H9 (cell line): Measurements from ENCODE around the gene SHOC1. TPM values are rescaled to one million over a fixed set of nuclear protein-coding genes. Genes with fewer than 3 reads are reported as not detected.

Experiments
- DNase-seq: peaks from one replicate; pipeline ENCODE4 v3.0.0-alpha.2; 2017
- H2AFZ ChIP-seq: one replicate; pipeline ENCODE4 v1.6.1; 2013; ENCODE audit warnings: mild to moderate bottlenecking, low read length, control low read depth, moderate library complexity
- H2AK5ac ChIP-seq: 2 replicates; pipeline ENCODE4 v1.6.1; 2013; ENCODE audit warnings: low read length, control low read depth, mixed read lengths; ENCODE audit not compliant: insufficient read length
- H2BK120ac ChIP-seq: one replicate; pipeline ENCODE4 v1.6.1; 2013; ENCODE audit warnings: low read depth, mild to moderate bottlenecking, low read length, control low read depth, inconsistent platforms; ENCODE audit not compliant: poor library complexity, severe bottlenecking
- H2BK12ac ChIP-seq: 2 replicates; pipeline ENCODE4 v1.6.1; 2013; ENCODE audit warnings: low read length, control low read depth, mixed read lengths, low read depth; ENCODE audit not compliant: insufficient read length
- H2BK15ac ChIP-seq: 2 replicates; pipeline ENCODE4 v1.6.1; 2013; ENCODE audit warnings: low read depth, low read length, control low read depth
- H2BK20ac ChIP-seq: one replicate; pipeline ENCODE4 v1.6.1; 2013; ENCODE audit warnings: low read depth, mild to moderate bottlenecking, low read length, control low read depth, inconsistent platforms; ENCODE audit not compliant: poor library complexity, severe bottlenecking
- H2BK5ac ChIP-seq: 2 replicates; pipeline ENCODE4 v1.6.1; 2013; ENCODE audit warnings: low read length, control low read depth, mixed read lengths; ENCODE audit not compliant: insufficient read length
- H3K14ac ChIP-seq: 2 replicates; pipeline ENCODE4 v1.6.1; 2013; ENCODE audit warnings: low read length, control low read depth; ENCODE audit not compliant: insufficient read depth
- H3K18ac ChIP-seq: 2 replicates; pipeline ENCODE4 v1.6.1; 2013; ENCODE audit warnings: low read depth, mild to moderate bottlenecking, mixed read lengths, low read length, control low read depth; ENCODE audit not compliant: insufficient read length
- H3K23ac ChIP-seq: 2 replicates; pipeline ENCODE4 v1.6.1; 2013; ENCODE audit warnings: low read length, control low read depth, mixed read lengths, low read depth; ENCODE audit not compliant: insufficient read length
- H3K23me2 ChIP-seq: 2 replicates; pipeline ENCODE4 v1.6.1; 2013; ENCODE audit warnings: low read depth, mild to moderate bottlenecking, mixed read lengths, low read length, control low read depth; ENCODE audit not compliant: insufficient read length, poor library complexity, severe bottlenecking
- H3K27ac ChIP-seq: 2 replicates; pipeline ENCODE4 v1.5.1; 2013; ENCODE audit warnings: low read length, control low read depth, mixed read lengths, low read depth; ENCODE audit not compliant: insufficient read length
- H3K27me3 ChIP-seq: 2 replicates; pipeline ENCODE4 v1.6.1; 2013; ENCODE audit warnings: low read length, control low read depth, inconsistent platforms; ENCODE audit not compliant: insufficient read depth
- H3K4ac ChIP-seq: 2 replicates; pipeline ENCODE4 v1.6.1; 2013; ENCODE audit warnings: low read depth, mild to moderate bottlenecking, control low read depth, inconsistent platforms, low read length, moderate library complexity
- H3K4me1 ChIP-seq: 2 replicates; pipeline ENCODE4 v1.6.1; 2013; ENCODE audit warnings: low read length, control low read depth, inconsistent platforms; ENCODE audit not compliant: insufficient read depth
- H3K4me2 ChIP-seq: 2 replicates; pipeline ENCODE4 v1.6.1; 2013; ENCODE audit warnings: low read length, control low read depth, mixed read lengths; ENCODE audit not compliant: insufficient read length, insufficient read depth
- H3K56ac ChIP-seq: 2 replicates; pipeline ENCODE4 v1.6.1; 2013; ENCODE audit warnings: low read depth, mild to moderate bottlenecking, mixed read lengths, low read length, control low read depth; ENCODE audit not compliant: insufficient read length
- H3K79me1 ChIP-seq: 2 replicates; pipeline ENCODE4 v1.6.1; 2013; ENCODE audit warnings: low read depth, mild to moderate bottlenecking, moderate library complexity, low read length, control low read depth, inconsistent platforms; ENCODE audit not compliant: insufficient read depth, poor library complexity, severe bottlenecking
- H3K79me2 ChIP-seq: 2 replicates; pipeline ENCODE4 v1.6.1; 2013; ENCODE audit warnings: low read length, control low read depth, inconsistent platforms; ENCODE audit not compliant: insufficient read depth
- H3K9ac ChIP-seq: 2 replicates; pipeline ENCODE4 v1.6.1; 2013; ENCODE audit warnings: low read length, control low read depth, mixed read lengths; ENCODE audit not compliant: insufficient read length; ENCODE audit errors: extremely low read depth
- H3K9me3 ChIP-seq: one replicate; pipeline ENCODE4 v1.6.1; 2013; ENCODE audit warnings: low read depth, low read length, inconsistent platforms; ENCODE audit not compliant: control insufficient read depth
- H3T11ph ChIP-seq: one replicate; pipeline ENCODE4 v1.6.1; 2013; ENCODE audit warnings: mild to moderate bottlenecking, low read length, control low read depth, inconsistent platforms
- H4K20me1 ChIP-seq: one replicate; pipeline ENCODE4 v1.6.1; 2013; ENCODE audit not compliant: control insufficient read depth, insufficient read length, insufficient read depth
- H4K5ac ChIP-seq: 2 replicates; pipeline ENCODE4 v1.6.1; 2013; ENCODE audit warnings: low read depth, mild to moderate bottlenecking, mixed read lengths, low read length, control low read depth; ENCODE audit not compliant: insufficient read length
- H4K8ac ChIP-seq: replicated peaks from 2 replicates; pipeline ENCODE4 v1.6.1; 2013; ENCODE audit warnings: low read length, control low read depth, mixed read lengths, low read depth; ENCODE audit not compliant: insufficient read length
- H4K91ac ChIP-seq: 2 replicates; pipeline ENCODE4 v1.6.1; 2013; ENCODE audit warnings: low read depth, mild to moderate bottlenecking, moderate library complexity, mixed read lengths, low read length, control low read depth; ENCODE audit not compliant: insufficient read length
- H3K27ac Mint-ChIP-seq, 3 experiments: 2 replicates in 2 of 3; 3 replicates in 1 of 3; pipeline ENCODE4 v1.8.0; 2020 to 2021; ENCODE audit warnings: mixed read lengths in 3 of 3, mild to moderate bottlenecking in 1 of 3, moderate library complexity in 1 of 3
- H3K27me3 Mint-ChIP-seq: 2 replicates; pipeline ENCODE4 v1.8.0; 2021; ENCODE audit warnings: low read depth, mild to moderate bottlenecking, moderate library complexity, mixed read lengths
- H3K36me3 Mint-ChIP-seq, 3 experiments: 2 replicates in 2 of 3; 3 replicates in 1 of 3; pipeline ENCODE4 v1.8.0; 2020 to 2021; ENCODE audit warnings: low read depth in 3 of 3, mixed read lengths in 3 of 3; ENCODE audit not compliant: insufficient read depth in 1 of 3
- H3K4me1 Mint-ChIP-seq, 2 experiments: 2 replicates each; pipeline ENCODE4 v1.8.0; 2020; ENCODE audit warnings: mixed read lengths in 2 of 2
- H3K4me3 Mint-ChIP-seq, 2 experiments: 2 replicates in 1 of 2; 3 replicates in 1 of 2; pipeline ENCODE4 v1.8.0; 2020 to 2021; ENCODE audit warnings: mild to moderate bottlenecking in 2 of 2, mixed read lengths in 2 of 2, moderate library complexity in 1 of 2
- H3K9me3 Mint-ChIP-seq, 2 experiments: 2 replicates in 1 of 2; 3 replicates in 1 of 2; pipeline ENCODE4 v1.8.0; 2020; ENCODE audit warnings: mild to moderate bottlenecking in 2 of 2, mixed read lengths in 2 of 2, moderate library complexity in 1 of 2
- CTCF ChIP-seq: fragments of 200-600 bp; sonication (generic); conservative IDR thresholded peaks from 3 replicates; pipeline ENCODE4 v1.8.0; 2021; ENCODE audit warnings: antibody characterized with exemption, mild to moderate bottlenecking
- WGBS: extraction: QIAGEN DNeasy Blood & Tissue Kit; methylation state at CpG from one replicate; pipeline ENCODE4 v1.1.7; 2013; ENCODE audit warnings: missing lambda C conversion rate, low lambda C conversion rate, mixed read lengths; ENCODE audit not compliant: insufficient read length; ENCODE audit errors: extremely low coverage; 5-methylcytosine and 5-hydroxymethylcytosine counted together
- total RNA-seq: library from RNA; stranded (reverse); gene quantifications from 2 replicates; pipeline ENCODE4 v1.2.1, GENCODE V29; 2021

SHOC1 gene
- total RNA-seq, 1 experiment from 2014 or later = not detected

GRCh38 chr9:111759762-111760639 lies 34.7 kb downstream of the SHOC1 start:
- H3K79me2 ChIP-seq = no peaks in the 10 kb centered on the region
- peak; percentile 84 for TF ChIP-seq CTCF
- no CpG with 5 or more reads among the region's 2 CpGs for WGBS
- H3K4me1 ChIP-seq = no peaks in the 10 kb centered on the region
- Mint-ChIP-seq H3K36me3 (no peaks in the 10 kb centered on the region), H3K9me3 (no peaks in the 10 kb centered on the region), H3K27ac (no peak overlapping the region), H3K4me3 (no peak overlapping the region), H3K27me3 (no peaks in the 10 kb centered on the region), H3K4me1 (no peaks in the 10 kb centered on the region; a peak in 1 of 4 replicates)
- H4K8ac ChIP-seq = no peak overlapping the region
- no peak overlapping the region for H3K4me2 ChIP-seq
- no peaks in the 10 kb centered on the region for H3K27me3 ChIP-seq
- H2AFZ ChIP-seq = no peak overlapping the region
- no peak overlapping the region for H2BK120ac ChIP-seq
- no peak overlapping the region for H3K4ac ChIP-seq
- no peak overlapping the region for H3K14ac ChIP-seq
- no peak overlapping the region for H2BK20ac ChIP-seq
- no peak overlapping the region for H4K91ac ChIP-seq
- no peak overlapping the region for H4K5ac ChIP-seq
- no peak overlapping the region for H2AK5ac ChIP-seq
- H3K23ac ChIP-seq = no peak overlapping the region
- no peaks in the 10 kb centered on the region for H4K20me1 ChIP-seq
- no peak overlapping the region for H3K56ac ChIP-seq
- no peak overlapping the region for H3K27ac ChIP-seq
- H3K18ac ChIP-seq = no peak overlapping the region
- H3K23me2 ChIP-seq = no peaks in the 10 kb centered on the region
- no peaks in the 10 kb centered on the region for H3K79me1 ChIP-seq
- no peak overlapping the region for H3K9ac ChIP-seq
- no peak overlapping the region for H2BK12ac ChIP-seq
- no peaks in the 10 kb centered on the region for H3K9me3 ChIP-seq
- H3T11ph ChIP-seq = no peak overlapping the region
- DNase-seq = no peak
- H2BK15ac ChIP-seq = no peak overlapping the region
- no peak overlapping the region for H2BK5ac ChIP-seq
